AG04449 (cell line): ENCODE data around the gene OR10A3.

Experiments used
- CTCF ChIA-PET: fragments of 350-600 bp; formaldehyde crosslinking; extraction: SDS; loops from one replicate; lab custom pipeline; 2021; ENCODE audit warnings: antibody characterized with exemption; lab: Yijun Ruan, JAX
- POLR2A ChIA-PET: fragments of 400-600, 350-600 bp; formaldehyde crosslinking; extraction: SDS; loops from one replicate; lab custom pipeline; 2020; ENCODE audit warnings: antibody characterized with exemption, inconsistent platforms; lab: Yijun Ruan, JAX
- DNase-seq: peaks from one replicate; pipeline ENCODE4 v3.0.0-alpha.2; 2010; ENCODE audit warnings: low read depth, low spot score
- H3K4me3 ChIP-seq: 2 replicates; pipeline ENCODE4 v1.5.1; 2011; ENCODE audit warnings: low read depth, mild to moderate bottlenecking, control low read depth, low read length
- CTCF ChIP-seq: IDR thresholded peaks from one replicate; pipeline ENCODE4 v1.5.1; 2011; ENCODE audit warnings: mild to moderate bottlenecking, moderate library complexity, low read length, control low read depth, inconsistent platforms; ENCODE audit not compliant: insufficient read depth; ENCODE audit errors: missing control alignments

OR10A3 gene

GRCh38 chr11:7907121-7907520 lies 34.4 kb downstream of the OR10A3 start:
- no peak for TF ChIP-seq CTCF
- no peak overlapping the region for H3K4me3 ChIP-seq
- DNase-seq, result no peak
- ChIA-PET POLR2A (no interaction called here), CTCF (interaction anchor here (1.0 to 12.1 kb wide), 8 partner anchors 14 to 192 kb away, joined by 5 to 337 read pairs (median 30); partner anchors contain the start of genes EIF3F and NLRP10)

GRCh38 chr11:7906481-7906880 lies 35.0 kb downstream of the OR10A3 start:
- no peak for TF ChIP-seq CTCF
- ChIA-PET POLR2A (no interaction called here), CTCF (interaction anchor here (1.0 to 12.1 kb wide), 8 partner anchors 14 to 193 kb away, joined by 5 to 337 read pairs (median 30); partner anchors contain the start of genes EIF3F and NLRP10)
- no peak for DNase-seq
- H3K4me3 ChIP-seq, result no peak overlapping the region

- CTCF ChIA-PET, result interaction anchor here (0.6 to 12.1 kb wide), 18 partner anchors 13 to 808 kb away, joined by 3 to 337 read pairs (median 12); partner anchors contain the start of genes EIF3F and NLRP10
- POLR2A ChIA-PET, result interaction anchor here (2.0 kb wide), 1 partner anchor 81 kb away, joined by 8 read pairs; the partner anchor contains the start of gene EIF3F
- no peak overlapping the region for H3K4me3 ChIP-seq
- TF ChIP-seq CTCF, result no peak
- DNase-seq, result no peak
Measured at GRCh38 chr11:7905961-7906429, 35.5 kb downstream of the OR10A3 start.

- no peak for TF ChIP-seq CTCF
- ChIA-PET CTCF (interaction anchor here (0.6 to 12.1 kb wide), 24 partner anchors 13 to 808 kb away, joined by 3 to 337 read pairs (median 6); partner anchors contain the start of genes EIF3F and NLRP10), POLR2A (interaction anchor here (0.7 to 2.0 kb wide), 2 partner anchors 59 to 81 kb away, joined by 3 to 8 read pairs; partner anchors contain the start of genes EIF3F and NLRP10)
- no peak overlapping the region for H3K4me3 ChIP-seq
- no peak for DNase-seq
Measured at GRCh38 chr11:7905549-7905948, 36.0 kb downstream of the OR10A3 start.

GRCh38 chr11:7904917-7905316 lies 36.6 kb downstream of the OR10A3 start:
- H3K4me3 ChIP-seq, result no peak overlapping the region
- POLR2A ChIA-PET, result interaction anchor here (0.6 to 2.0 kb wide), 5 partner anchors 12 to 85 kb away, joined by 3 to 8 read pairs (median 3); partner anchors contain the start of genes EIF3F and NLRP10
- CTCF ChIA-PET, result interaction anchor here (0.6 to 12.1 kb wide), 22 partner anchors 12 to 807 kb away, joined by 3 to 337 read pairs (median 7); partner anchors contain the start of genes EIF3F and NLRP10
- peak; percentile 28 for TF ChIP-seq CTCF
- no peak for DNase-seq

- no peak for TF ChIP-seq CTCF
- CTCF ChIA-PET, result interaction anchor here (1.3 to 12.1 kb wide), 10 partner anchors 11 to 195 kb away, joined by 4 to 337 read pairs (median 20); partner anchors contain the start of gene EIF3F
- POLR2A ChIA-PET, result interaction anchor here (1.0 to 2.0 kb wide), 2 partner anchors 43 to 83 kb away, joined by 4 to 8 read pairs; partner anchors contain the start of gene EIF3F
- H3K4me3 ChIP-seq, result no peak overlapping the region
- DNase-seq, result no peak
Measured at GRCh38 chr11:7903940-7904339, 37.6 kb downstream of the OR10A3 start.
